Thyroid gland (tissue), 4 donors: ENCODE measurements around the gene BPIFA1. TPM values are rescaled to one million over a fixed set of nuclear protein-coding genes. Genes with fewer than 3 reads are reported as not detected.

Source experiments
- DNase-seq, 2 donors: peaks; one replicate each; pipeline ENCODE4 v3.0.0-alpha.2; 2019
- H3K27ac ChIP-seq, 3 donors: fragments of 200-600 bp; sonication (generic); 1 replicate in 2 of 3; 2 replicates in 1 of 3; pipeline ENCODE4 v1.5.1; 2016 to 2019; ENCODE audit warnings: mild to moderate bottlenecking in 1 of 3, moderate library complexity in 1 of 3
- H3K27me3 ChIP-seq: fragments of 200-600 bp; sonication (generic); one replicate; pipeline ENCODE4 v1.5.1; 2019
- H3K36me3 ChIP-seq, 2 donors: fragments of 200-600 bp; sonication (generic); one replicate each; pipeline ENCODE4 v1.5.1; 2016 to 2019
- H3K4me1 ChIP-seq, 2 donors: fragments of 200-600 bp; sonication (generic); one replicate each; pipeline ENCODE4 v1.5.1; 2017 to 2019
- H3K4me3 ChIP-seq, 3 donors: fragments of 200-600 bp; sonication (generic); replicated peaks in 1 of 3; 1 replicate in 2 of 3; 2 replicates in 1 of 3; pipeline ENCODE4 v1.5.1; 2016; ENCODE audit warnings: mild to moderate bottlenecking in 1 of 3
- H3K9me3 ChIP-seq: fragments of 200-600 bp; sonication (generic); one replicate; pipeline ENCODE4 v1.5.1; 2017
- CTCF ChIP-seq, 6 experiments: fragments of 200-600 bp in 3 of 6; fragments of 450-650 bp in 3 of 6; sonication (generic) in 3 of 6; IDR thresholded peaks; one replicate each; pipeline ENCODE4 v1.5.1; 2016 to 2019; ENCODE audit warnings: antibody characterized with exemption in 6 of 6, mild to moderate bottlenecking in 2 of 6, inconsistent platforms in 1 of 6, moderate library complexity in 1 of 6
- POLR2A ChIP-seq, 2 donors: fragments of 450-650 bp; IDR thresholded peaks; one replicate each; pipeline ENCODE4 v1.6.1; 2017; ENCODE audit warnings: antibody characterized with exemption in 2 of 2, mild to moderate bottlenecking in 2 of 2, moderate library complexity in 1 of 2
- WGBS, 2 donors: methylation state at CpG; one replicate each; pipeline ENCODE4 v1.1.5; 2017; 5-methylcytosine and 5-hydroxymethylcytosine counted together
- intact Hi-C: fragments of 100-400 bp; cut with DNase I; formaldehyde crosslinking; loops from one replicate; pipeline ENCODE4 v1.15.1; 2023
- total RNA-seq, 4 donors: library from RNA; depleted of rRNA; stranded (reverse); fragments of >200 nt; gene quantifications; one replicate each; pipeline ENCODE4 v1.2.3, GENCODE V29; 2016

Gene BPIFA1
- total RNA-seq, 4 donors from 2014 or later: not detected

GRCh38 chr20:33237989-33238388, 2.2 kb downstream of the BPIFA1 start:
- Histone ChIP-seq H3K9me3 (no peaks in the 10 kb centered on the region), H3K27ac (no peak overlapping the region), H3K27me3 (no peaks in the 10 kb centered on the region), H3K36me3 (no peaks in the 10 kb centered on the region), H3K4me3 (no peak overlapping the region), H3K4me1 (peaks cover 0 to 2% of the 10 kb centered on the region in 2 donors)
- TF ChIP-seq CTCF (IDR thresholded peaks at IDR 0.05): no peak
- 86 to 100% methylated on average over 2 to 6 of the region's 6 CpGs for WGBS, 2 donors
- intact Hi-C loops: no loop called here
- no peak for DNase-seq

- TF ChIP-seq POLR2A (IDR thresholded peaks at IDR 0.05): no peak
- TF ChIP-seq CTCF (IDR thresholded peaks at IDR 0.05): no peak
- Histone ChIP-seq H3K4me1 (no peaks in the 10 kb centered on the region), H3K27ac (no peak overlapping the region), H3K27me3 (no peaks in the 10 kb centered on the region), H3K9me3 (no peaks in the 10 kb centered on the region), H3K36me3 (no peaks in the 10 kb centered on the region), H3K4me3 (no peak overlapping the region)
- WGBS, 2 donors: 33 to 57% methylated on average over 1 of the region's 1 CpG
- intact Hi-C loops: no loop called here
- DNase-seq: no peak
Measured at GRCh38 chr20:33239418-33239817, 3.6 kb downstream of the BPIFA1 start.

- intact Hi-C loops: no loop called here
- Histone ChIP-seq H3K4me3 (no peak overlapping the region), H3K27ac (no peak overlapping the region), H3K4me1 (no peaks in the 10 kb centered on the region), H3K27me3 (no peaks in the 10 kb centered on the region), H3K36me3 (no peaks in the 10 kb centered on the region), H3K9me3 (no peaks in the 10 kb centered on the region)
- no peak for TF ChIP-seq CTCF (IDR thresholded peaks at IDR 0.05)
- TF ChIP-seq POLR2A (IDR thresholded peaks at IDR 0.05): no peak
- WGBS, 2 donors: 63 to 76% methylated on average over 4 of the region's 4 CpGs
- no peak for DNase-seq
Measured at GRCh38 chr20:33239979-33240736, 4.4 kb downstream of the BPIFA1 start.

GRCh38 chr20:33240923-33241322, 5.1 kb downstream of the BPIFA1 start:
- intact Hi-C loops: no loop called here
- TF ChIP-seq CTCF (IDR thresholded peaks at IDR 0.05) (no peak), POLR2A (IDR thresholded peaks at IDR 0.05) (no peak)
- Histone ChIP-seq H3K4me3 (no peak overlapping the region), H3K9me3 (no peaks in the 10 kb centered on the region), H3K4me1 (no peaks in the 10 kb centered on the region), H3K27me3 (no peaks in the 10 kb centered on the region), H3K27ac (no peak overlapping the region), H3K36me3 (no peaks in the 10 kb centered on the region)
- 73 to 75% methylated on average over 5 of the region's 5 CpGs for WGBS, 2 donors
- no peak for DNase-seq

GRCh38 chr20:33242319-33243100, 6.7 kb downstream of the BPIFA1 start:
- no peak for TF ChIP-seq CTCF (IDR thresholded peaks at IDR 0.05)
- TF ChIP-seq POLR2A (IDR thresholded peaks at IDR 0.05): no peak
- WGBS, 2 donors: 75% methylated on average over 7 of the region's 7 CpGs
- H3K4me3 ChIP-seq: no peak overlapping the region
- intact Hi-C loops: no loop called here
- peaks cover 4% of the 10 kb centered on the region in 2 donors for H3K4me1 ChIP-seq
- H3K9me3 ChIP-seq: no peaks in the 10 kb centered on the region
- no peak for DNase-seq
- H3K36me3 ChIP-seq: no peaks in the 10 kb centered on the region
- H3K27ac ChIP-seq: no peak overlapping the region
- no peaks in the 10 kb centered on the region for H3K27me3 ChIP-seq
